Tibial nerve (tissue), 3 donors: Measurements from ENCODE around the gene MARVELD1.

Experiments used
- POLR2A ChIP-seq, 2 donors: fragments of 450-650 bp; IDR thresholded peaks; one replicate each; pipeline ENCODE4 v1.6.1; 2017; ENCODE audit warnings: antibody characterized with exemption in 2 of 2, mild to moderate bottlenecking in 2 of 2, moderate library complexity in 2 of 2
- TF ChIP-seq, protein P1 (sequence below), 5 experiments: fragments of 200-600 bp in 3 of 5; fragments of 450-650 bp in 2 of 5; sonication (generic) in 3 of 5; IDR thresholded peaks; one replicate each; pipeline ENCODE4 v1.5.1; 2016 to 2019; ENCODE audit warnings: antibody characterized with exemption in 5 of 5, mild to moderate bottlenecking in 3 of 5, moderate library complexity in 2 of 5

DNA sequence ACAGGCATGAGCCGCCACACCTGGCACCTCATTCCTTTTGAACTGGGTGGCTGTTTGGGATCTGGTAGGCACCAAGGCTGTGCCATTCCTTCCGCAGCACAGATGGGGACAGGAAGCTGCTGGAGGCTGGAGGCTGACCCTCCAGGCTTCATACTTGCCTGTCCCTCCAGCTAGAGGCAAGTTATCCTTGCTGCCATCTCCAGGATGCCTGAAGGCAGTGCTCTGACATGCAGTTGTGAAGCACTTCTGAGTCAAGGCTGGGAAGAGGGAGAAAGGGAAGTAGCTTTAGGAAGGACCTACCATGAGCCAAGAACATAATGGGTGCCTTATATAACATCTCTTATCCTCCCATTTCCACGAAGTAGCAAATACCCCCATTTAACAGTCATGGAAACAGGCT is 9.5 kb downstream of the MARVELD1 start:
- TF ChIP-seq, protein P1, sequence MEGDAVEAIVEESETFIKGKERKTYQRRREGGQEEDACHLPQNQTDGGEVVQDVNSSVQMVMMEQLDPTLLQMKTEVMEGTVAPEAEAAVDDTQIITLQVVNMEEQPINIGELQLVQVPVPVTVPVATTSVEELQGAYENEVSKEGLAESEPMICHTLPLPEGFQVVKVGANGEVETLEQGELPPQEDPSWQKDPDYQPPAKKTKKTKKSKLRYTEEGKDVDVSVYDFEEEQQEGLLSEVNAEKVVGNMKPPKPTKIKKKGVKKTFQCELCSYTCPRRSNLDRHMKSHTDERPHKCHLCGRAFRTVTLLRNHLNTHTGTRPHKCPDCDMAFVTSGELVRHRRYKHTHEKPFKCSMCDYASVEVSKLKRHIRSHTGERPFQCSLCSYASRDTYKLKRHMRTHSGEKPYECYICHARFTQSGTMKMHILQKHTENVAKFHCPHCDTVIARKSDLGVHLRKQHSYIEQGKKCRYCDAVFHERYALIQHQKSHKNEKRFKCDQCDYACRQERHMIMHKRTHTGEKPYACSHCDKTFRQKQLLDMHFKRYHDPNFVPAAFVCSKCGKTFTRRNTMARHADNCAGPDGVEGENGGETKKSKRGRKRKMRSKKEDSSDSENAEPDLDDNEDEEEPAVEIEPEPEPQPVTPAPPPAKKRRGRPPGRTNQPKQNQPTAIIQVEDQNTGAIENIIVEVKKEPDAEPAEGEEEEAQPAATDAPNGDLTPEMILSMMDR (IDR thresholded peaks at IDR 0.05): no peak
- TF ChIP-seq POLR2A (IDR thresholded peaks at IDR 0.05): no peak
